Panc1 (cell line): ENCODE results near the gene CCDC175. TPM values are rescaled to one million over a fixed set of nuclear protein-coding genes. Genes with fewer than 3 reads are reported as not detected.
A peak's percentile ranks its signal among the peaks of the same experiment; 100 is the strongest.

Experiments
- ATAC-seq: fragments of 200-7000 bp; cut with Tn5 transposase; 2 replicates; pipeline ENCODE4 v1.9.1; 2020; ENCODE audit warnings: mild to moderate bottlenecking, moderate library complexity
- BruUV-seq: library from RNA; stranded (reverse); fragments of 400-500 nt; replicated peaks from 2 replicates; lab custom pipeline; 2021; lab: Mats Ljungman, UMichigan
- CTCF ChIA-PET: fragments of 300-600 bp; sonication (Branson Sonifier 250); formaldehyde crosslinking; loops from one replicate; lab custom pipeline; 2022; ENCODE audit warnings: antibody characterized with exemption; lab: Charles Lee
- POLR2A ChIA-PET: fragments of 300-600 bp; sonication (Branson Sonifier 250); formaldehyde crosslinking; loops from one replicate; lab custom pipeline; 2022; ENCODE audit warnings: antibody characterized with exemption; lab: Charles Lee
- DNase-seq: peaks from one replicate; pipeline ENCODE4 v3.0.0-alpha.2; 2010; ENCODE audit warnings: low read depth, low spot score
- H3K27ac ChIP-seq: 2 replicates; pipeline ENCODE4 v1.5.1; 2011; ENCODE audit warnings: mild to moderate bottlenecking, low read length, inconsistent platforms
- H3K27me3 ChIP-seq: fragments of 200-500 bp; sonication (Bioruptor generic); 2 replicates; pipeline ENCODE4 v1.6.0; 2014; ENCODE audit warnings: low read length, inconsistent platforms; ENCODE audit not compliant: control insufficient read depth, insufficient read depth
- H3K36me3 ChIP-seq: fragments of 200-500 bp; sonication (Bioruptor generic); 2 replicates; pipeline ENCODE4 v1.5.1; 2014; ENCODE audit warnings: inconsistent platforms, mild to moderate bottlenecking, low read length, moderate library complexity; ENCODE audit not compliant: control insufficient read depth, insufficient read depth
- H3K4me1 ChIP-seq: 2 replicates; pipeline ENCODE4 v1.5.1; 2011; ENCODE audit warnings: inconsistent platforms, mild to moderate bottlenecking, low read length, moderate library complexity; ENCODE audit not compliant: control insufficient read depth, insufficient read depth
- H3K4me3 ChIP-seq, 2 experiments: 2 replicates each; pipeline ENCODE4 v1.5.1; 2011 to 2012; ENCODE audit warnings: low read depth in 2 of 2, low read length in 2 of 2, mild to moderate bottlenecking in 2 of 2, inconsistent platforms in 1 of 2, moderate library complexity in 1 of 2
- H3K9me3 ChIP-seq: fragments of 200-500 bp; sonication (Bioruptor generic); 2 replicates; pipeline ENCODE4 v1.5.1; 2014; ENCODE audit warnings: low read depth, mild to moderate bottlenecking, inconsistent platforms, low read length, moderate library complexity; ENCODE audit not compliant: control insufficient read depth, insufficient read depth
- CTCF ChIP-seq: fragments of 450-650 bp; IDR thresholded peaks from 2 replicates; pipeline ENCODE4 v1.5.1; 2017; ENCODE audit warnings: mild to moderate bottlenecking
- POLR2AphosphoS5 ChIP-seq: IDR thresholded peaks from 2 replicates; pipeline ENCODE4 v1.6.1; 2012; ENCODE audit warnings: mild to moderate bottlenecking, low read depth, low read length, moderate library complexity
- REST ChIP-seq, 2 experiments: IDR thresholded peaks; 2 replicates each; pipeline ENCODE4 v1.6.1; 2011 to 2012; ENCODE audit warnings: low read depth in 2 of 2, control low read depth in 1 of 2, low read length in 1 of 2, mild to moderate bottlenecking in 1 of 2, moderate library complexity in 1 of 2; ENCODE audit not compliant: insufficient read depth in 1 of 2
- SIN3A ChIP-seq: IDR thresholded peaks from 2 replicates; pipeline ENCODE4 v1.6.1; 2012; ENCODE audit warnings: low read depth, mild to moderate bottlenecking, low read length, moderate library complexity, borderline replicate concordance; ENCODE audit not compliant: insufficient read depth
- TCF7L2 ChIP-seq: IDR thresholded peaks from 2 replicates; pipeline ENCODE4 v1.6.1; 2011; ENCODE audit warnings: mild to moderate bottlenecking, low read depth, low read length, inconsistent platforms
- in situ Hi-C: cut with HindIII; loops from 2 replicates; pipeline ENCODE4 v1.10.0; 2016; ENCODE audit warnings: low sequenced_read_pairs, low pct_unique_long_range_greater_than_20kb
- intact Hi-C: fragments of 100-400 bp; cut with micrococcal nuclease; formaldehyde crosslinking; loops from one replicate; pipeline ENCODE4 v1.10.0; 2022; ENCODE audit not compliant: unreplicated experiment
- total RNA-seq: library from RNA; stranded (reverse); gene quantifications from one replicate; pipeline ENCODE4 v1.2.1, GENCODE V29; 2021; ENCODE audit not compliant: unreplicated experiment

The CCDC175 gene
- total RNA-seq, 1 experiment from 2014 or later, result not detected

GRCh38 chr14:59507063-59507751 lies 69.4 kb downstream of the CCDC175 start:
- BruUV-seq, result no TSS peak
- H3K36me3 ChIP-seq, result peaks cover 9% of the 10 kb centered on the region; the same call in 1 of the 2 replicates
- peak; percentile 89 for ATAC-seq
- no peaks in the 10 kb centered on the region for H3K27me3 ChIP-seq
- no peaks in the 10 kb centered on the region for H3K9me3 ChIP-seq
- no peak overlapping the region for H3K4me3 ChIP-seq
- H3K27ac ChIP-seq, result no peak overlapping the region
- in situ Hi-C loops (no loop called here), intact Hi-C loops (loop anchor here (2.0 kb wide), 1 partner anchor 70 kb away; the partner anchor contains the start of gene CCDC175)
- CTCF ChIA-PET, result interaction anchor here (0.5 to 1.4 kb wide), 5 partner anchors 70 to 492 kb away, joined by 3 to 11 read pairs (median 3); partner anchors contain the start of gene CCDC175
- no peaks in the 10 kb centered on the region for H3K4me1 ChIP-seq
- TF ChIP-seq CTCF (peak; percentile 86), POLR2AphosphoS5 (no peak)
- POLR2A ChIA-PET, result no interaction called here
- DNase-seq, result peak; percentile 55

- DNase-seq (no peak), ATAC-seq (no peak)
- H3K27me3 ChIP-seq, result no peaks in the 10 kb centered on the region
- in situ Hi-C loops (no loop called here), intact Hi-C loops (no loop called here)
- H3K9me3 ChIP-seq, result no peaks in the 10 kb centered on the region
- H3K4me1 ChIP-seq, result no peaks in the 10 kb centered on the region
- no TSS peak for BruUV-seq
- peaks cover 9% of the 10 kb centered on the region; the same call in 1 of the 2 replicates for H3K36me3 ChIP-seq
- no peak overlapping the region for H3K27ac ChIP-seq
- no peak overlapping the region for H3K4me3 ChIP-seq
- TF ChIP-seq CTCF, result no peak
- TF ChIP-seq POLR2AphosphoS5, result no peak
- TF ChIP-seq SIN3A, result no peak
- no peak for TF ChIP-seq TCF7L2
- TF ChIP-seq REST (IDR thresholded peaks at IDR 0.05; ENCODE audit: insufficient read depth in 1 of 2, low read depth in 2 of 2, low read length in 1 of 2), result no peak
- ChIA-PET CTCF (no interaction called here), POLR2A (no interaction called here)
These were observed 73.4 kb downstream of the CCDC175 start for GRCh38 chr14:59503256-59503655.
